ENCODE results near the gene COX8A. TPM values are rescaled to one million over a fixed set of nuclear protein-coding genes. Genes with fewer than 3 reads are reported as not detected.

COX8A gene
- total RNA-seq, 2 donors from 2014 or later: 258 to 298 TPM

DNA sequence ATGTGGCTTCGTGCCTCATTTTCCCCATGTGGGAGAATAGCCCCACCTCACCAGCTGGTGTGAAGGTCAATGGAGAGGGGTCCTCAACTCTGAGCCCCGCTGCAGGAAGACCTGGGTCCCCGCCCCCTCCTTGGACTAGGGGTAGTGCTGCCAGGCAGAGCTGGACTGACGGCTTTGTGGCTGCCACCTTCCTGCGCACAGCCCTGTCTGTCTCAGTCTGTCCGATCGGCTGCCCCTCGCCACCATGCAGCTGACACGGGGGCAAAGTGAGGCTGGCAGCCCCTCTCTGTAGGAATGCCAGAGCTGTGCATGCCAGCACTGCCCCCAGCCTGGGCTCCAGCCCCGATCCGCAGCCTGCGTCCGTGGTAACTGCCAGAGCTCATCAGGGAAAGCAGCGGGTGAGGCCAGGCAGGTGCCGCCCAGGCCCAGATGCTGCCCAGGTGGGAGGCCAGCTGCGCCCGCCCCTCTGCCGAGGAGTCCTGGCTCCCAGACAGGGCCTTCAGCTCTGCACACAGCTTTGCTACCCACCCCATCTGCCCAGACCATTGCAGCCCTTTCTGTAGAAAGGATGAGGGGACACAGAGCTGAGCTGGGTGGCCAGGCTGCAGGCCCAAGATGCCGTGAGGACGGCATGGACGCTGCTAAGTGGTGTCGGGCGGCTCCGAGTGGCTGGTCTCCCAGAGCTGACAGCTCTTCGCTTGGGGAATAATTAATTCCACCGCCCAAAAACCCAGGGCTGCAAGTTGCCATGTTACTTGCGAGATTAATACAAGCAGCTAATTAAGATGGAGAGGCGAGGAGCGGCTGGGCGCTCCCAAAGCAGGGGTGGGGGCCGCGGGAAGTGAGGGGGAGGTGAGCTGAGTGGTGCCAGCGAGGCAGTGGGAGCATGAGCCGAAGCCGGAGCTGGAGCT is 41.8 kb downstream of the COX8A start:
- peaks cover 60% of the 10 kb centered on the region for H3K27me3 Mint-ChIP-seq (ENCODE audit: insufficient read depth)
- H3K36me3 Mint-ChIP-seq (ENCODE audit: low read depth): no peaks in the 10 kb centered on the region
- no peak overlapping the region for H3K27ac Mint-ChIP-seq
- Histone ChIP-seq H3K27me3 (ENCODE audit: control insufficient read depth, insufficient read depth, low read length, poor library complexity, severe bottlenecking) (no peaks in the 10 kb centered on the region), H3K9me3 (ENCODE audit: control insufficient read depth, low read length) (no peaks in the 10 kb centered on the region), H3K4me1 (ENCODE audit: control insufficient read depth, insufficient read depth, low read length) (no peaks in the 10 kb centered on the region), H3K9ac (ENCODE audit: extremely low read depth, low read length, poor library complexity, severe bottlenecking) (no peak overlapping the region), H3K27ac (ENCODE audit: low read depth, low read length) (no peak overlapping the region), H3K4me3 (ENCODE audit: low read length) (no peak overlapping the region), H3K36me3 (ENCODE audit: control insufficient read depth, insufficient read depth, low read length) (no peaks in the 10 kb centered on the region)
- no peak for DNase-seq
- peaks cover 2% of the 10 kb centered on the region for H3K4me1 Mint-ChIP-seq
- peaks cover 3% of the 10 kb centered on the region for H3K9me3 Mint-ChIP-seq
- no peak overlapping the region for H3K4me3 Mint-ChIP-seq
- TF ChIP-seq, protein P1, sequence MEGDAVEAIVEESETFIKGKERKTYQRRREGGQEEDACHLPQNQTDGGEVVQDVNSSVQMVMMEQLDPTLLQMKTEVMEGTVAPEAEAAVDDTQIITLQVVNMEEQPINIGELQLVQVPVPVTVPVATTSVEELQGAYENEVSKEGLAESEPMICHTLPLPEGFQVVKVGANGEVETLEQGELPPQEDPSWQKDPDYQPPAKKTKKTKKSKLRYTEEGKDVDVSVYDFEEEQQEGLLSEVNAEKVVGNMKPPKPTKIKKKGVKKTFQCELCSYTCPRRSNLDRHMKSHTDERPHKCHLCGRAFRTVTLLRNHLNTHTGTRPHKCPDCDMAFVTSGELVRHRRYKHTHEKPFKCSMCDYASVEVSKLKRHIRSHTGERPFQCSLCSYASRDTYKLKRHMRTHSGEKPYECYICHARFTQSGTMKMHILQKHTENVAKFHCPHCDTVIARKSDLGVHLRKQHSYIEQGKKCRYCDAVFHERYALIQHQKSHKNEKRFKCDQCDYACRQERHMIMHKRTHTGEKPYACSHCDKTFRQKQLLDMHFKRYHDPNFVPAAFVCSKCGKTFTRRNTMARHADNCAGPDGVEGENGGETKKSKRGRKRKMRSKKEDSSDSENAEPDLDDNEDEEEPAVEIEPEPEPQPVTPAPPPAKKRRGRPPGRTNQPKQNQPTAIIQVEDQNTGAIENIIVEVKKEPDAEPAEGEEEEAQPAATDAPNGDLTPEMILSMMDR (conservative IDR thresholded peaks at IDR 0.05): no peak
- 90 to 92% methylated on average over 26 to 35 of the region's 35 CpGs for WGBS, 2 experiments (ENCODE audit: insufficient coverage in 1 of 2, insufficient read length in 1 of 2)

DNA sequence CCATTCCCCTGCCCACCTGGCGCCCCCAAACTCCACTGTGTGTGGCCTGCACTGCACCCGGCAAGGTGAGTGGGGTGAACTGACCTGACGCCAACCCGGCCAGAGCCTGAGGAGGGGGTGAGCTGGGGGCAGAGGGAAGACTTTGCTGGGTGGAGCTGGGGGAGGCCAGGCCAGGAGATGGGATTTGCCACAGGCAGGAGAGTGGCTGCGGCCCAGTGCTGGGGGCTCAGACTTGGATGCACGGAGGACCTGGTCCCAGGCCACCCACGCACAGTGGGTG is 43.5 kb downstream of the COX8A start:
- no peak for DNase-seq
- H3K9me3 Mint-ChIP-seq: no peaks in the 10 kb centered on the region
- Histone ChIP-seq H3K9me3 (ENCODE audit: control insufficient read depth, low read length) (no peaks in the 10 kb centered on the region), H3K27me3 (ENCODE audit: control insufficient read depth, insufficient read depth, low read length, poor library complexity, severe bottlenecking) (no peaks in the 10 kb centered on the region), H3K36me3 (ENCODE audit: control insufficient read depth, insufficient read depth, low read length) (no peaks in the 10 kb centered on the region), H3K4me3 (ENCODE audit: low read length) (no peak overlapping the region), H3K9ac (ENCODE audit: extremely low read depth, low read length, poor library complexity, severe bottlenecking) (no peak overlapping the region), H3K27ac (ENCODE audit: low read depth, low read length) (no peak overlapping the region), H3K4me1 (ENCODE audit: control insufficient read depth, insufficient read depth, low read length) (peaks cover 3% of the 10 kb centered on the region)
- WGBS, 2 experiments (ENCODE audit: insufficient coverage in 1 of 2, insufficient read length in 1 of 2): 92 to 100% methylated on average over 4 to 7 of the region's 7 CpGs
- H3K4me3 Mint-ChIP-seq: no peak overlapping the region
- peaks cover 55% of the 10 kb centered on the region for H3K27me3 Mint-ChIP-seq (ENCODE audit: insufficient read depth)
- TF ChIP-seq, protein P1 (conservative IDR thresholded peaks at IDR 0.05): no peak
- H3K27ac Mint-ChIP-seq: no peak overlapping the region
- peaks cover 12% of the 10 kb centered on the region for H3K4me1 Mint-ChIP-seq
- H3K36me3 Mint-ChIP-seq (ENCODE audit: low read depth): no peaks in the 10 kb centered on the region

DNA sequence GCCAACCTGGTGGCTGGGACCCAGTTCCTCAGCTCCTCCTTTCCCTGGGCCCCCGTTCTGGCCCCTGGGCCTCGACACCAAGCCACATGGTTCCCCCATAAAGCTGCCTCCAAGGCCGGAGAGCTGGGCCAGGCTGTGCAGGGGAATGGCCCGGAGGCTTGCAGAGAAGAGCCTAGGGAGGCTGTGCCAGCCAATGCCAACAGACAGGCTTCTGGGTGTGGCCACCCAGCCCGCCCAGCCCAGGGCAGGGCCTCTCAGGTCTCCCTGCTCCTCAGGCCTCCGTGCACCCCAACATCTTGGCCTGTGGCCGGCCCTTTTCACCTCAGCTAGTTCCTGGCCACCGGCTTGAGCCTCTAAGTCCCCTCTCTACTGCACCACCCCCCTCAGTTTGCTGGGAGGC is 43.9 kb downstream of the COX8A start:
- TF ChIP-seq, protein P1 (conservative IDR thresholded peaks at IDR 0.05): no peak

More for the DNA sequence above, 43.9 kb downstream of the COX8A start:
- Histone ChIP-seq H3K27ac (ENCODE audit: low read depth, low read length) (no peak overlapping the region), H3K36me3 (ENCODE audit: control insufficient read depth, insufficient read depth, low read length) (no peaks in the 10 kb centered on the region), H3K9ac (ENCODE audit: extremely low read depth, low read length, poor library complexity, severe bottlenecking) (no peak overlapping the region), H3K9me3 (ENCODE audit: control insufficient read depth, low read length) (no peaks in the 10 kb centered on the region), H3K27me3 (ENCODE audit: control insufficient read depth, insufficient read depth, low read length, poor library complexity, severe bottlenecking) (no peaks in the 10 kb centered on the region), H3K4me3 (ENCODE audit: low read length) (no peak overlapping the region), H3K4me1 (ENCODE audit: control insufficient read depth, insufficient read depth, low read length) (peaks cover 3% of the 10 kb centered on the region)
- H3K36me3 Mint-ChIP-seq (ENCODE audit: low read depth): no peaks in the 10 kb centered on the region
- WGBS, 2 experiments (ENCODE audit: insufficient coverage in 1 of 2, insufficient read length in 1 of 2): 95 to 97% methylated on average over 5 to 8 of the region's 8 CpGs
- no peaks in the 10 kb centered on the region for H3K9me3 Mint-ChIP-seq
- peaks cover 54% of the 10 kb centered on the region for H3K27me3 Mint-ChIP-seq (ENCODE audit: insufficient read depth)
- no peak overlapping the region for H3K27ac Mint-ChIP-seq
- H3K4me3 Mint-ChIP-seq: no peak overlapping the region
- no peak for DNase-seq
- peaks cover 12% of the 10 kb centered on the region for H3K4me1 Mint-ChIP-seq

All from endodermal cell (in vitro differentiated cells).